ENCODE results near the gene PSAP.

Gene PSAP

DNA sequence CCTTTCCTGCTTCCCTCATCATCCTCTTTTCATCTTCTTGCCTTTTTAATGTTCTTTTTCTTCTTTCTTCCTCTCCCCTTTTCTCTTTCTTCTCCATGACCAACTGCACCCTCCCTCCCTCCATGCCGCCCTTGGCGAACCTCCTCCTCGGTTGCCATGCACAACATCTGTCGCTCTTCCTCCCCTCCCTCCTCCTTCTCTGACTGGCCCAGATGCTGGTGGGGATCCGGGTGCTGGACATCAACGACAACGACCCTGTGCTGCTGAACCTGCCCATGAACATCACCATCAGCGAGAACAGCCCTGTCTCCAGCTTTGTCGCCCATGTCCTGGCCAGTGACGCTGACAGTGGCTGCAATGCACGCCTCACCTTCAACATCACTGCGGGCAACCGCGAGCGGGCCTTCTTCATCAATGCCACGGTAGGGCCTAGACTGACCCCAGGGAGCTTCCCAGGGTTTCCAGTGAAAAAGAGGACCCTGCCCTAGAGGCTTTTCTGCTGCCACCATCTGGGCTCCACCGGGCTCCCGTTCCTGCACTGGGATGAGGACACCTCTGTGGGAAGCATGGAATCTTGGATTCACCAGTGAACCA is 66.3 kb downstream of the PSAP start:
- DNase-seq (ENCODE audit: low read depth): no peak
- no peak overlapping the region for H3K4me3 ChIP-seq (ENCODE audit: low read length)
- TF ChIP-seq, protein P1, sequence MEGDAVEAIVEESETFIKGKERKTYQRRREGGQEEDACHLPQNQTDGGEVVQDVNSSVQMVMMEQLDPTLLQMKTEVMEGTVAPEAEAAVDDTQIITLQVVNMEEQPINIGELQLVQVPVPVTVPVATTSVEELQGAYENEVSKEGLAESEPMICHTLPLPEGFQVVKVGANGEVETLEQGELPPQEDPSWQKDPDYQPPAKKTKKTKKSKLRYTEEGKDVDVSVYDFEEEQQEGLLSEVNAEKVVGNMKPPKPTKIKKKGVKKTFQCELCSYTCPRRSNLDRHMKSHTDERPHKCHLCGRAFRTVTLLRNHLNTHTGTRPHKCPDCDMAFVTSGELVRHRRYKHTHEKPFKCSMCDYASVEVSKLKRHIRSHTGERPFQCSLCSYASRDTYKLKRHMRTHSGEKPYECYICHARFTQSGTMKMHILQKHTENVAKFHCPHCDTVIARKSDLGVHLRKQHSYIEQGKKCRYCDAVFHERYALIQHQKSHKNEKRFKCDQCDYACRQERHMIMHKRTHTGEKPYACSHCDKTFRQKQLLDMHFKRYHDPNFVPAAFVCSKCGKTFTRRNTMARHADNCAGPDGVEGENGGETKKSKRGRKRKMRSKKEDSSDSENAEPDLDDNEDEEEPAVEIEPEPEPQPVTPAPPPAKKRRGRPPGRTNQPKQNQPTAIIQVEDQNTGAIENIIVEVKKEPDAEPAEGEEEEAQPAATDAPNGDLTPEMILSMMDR (IDR thresholded peaks at IDR 0.05; ENCODE audit: insufficient read depth, low read depth, low read length, missing control alignments): no peak

- no peak overlapping the region for H3K4me3 ChIP-seq (ENCODE audit: low read length)
- DNase-seq (ENCODE audit: low read depth): no peak
- TF ChIP-seq, protein P1 (IDR thresholded peaks at IDR 0.05; ENCODE audit: insufficient read depth, low read depth, low read length, missing control alignments): no peak
These were observed 67.0 kb downstream of the PSAP start for GRCh38 chr10:71783917-71784678.

GRCh38 chr10:71782917-71783490 is 68.0 kb downstream of the PSAP start:
- TF ChIP-seq, protein P1 (IDR thresholded peaks at IDR 0.05; ENCODE audit: insufficient read depth, low read depth, low read length, missing control alignments): no peak
- H3K4me3 ChIP-seq (ENCODE audit: low read length): no peak overlapping the region
- DNase-seq (ENCODE audit: low read depth): no peak

DNA sequence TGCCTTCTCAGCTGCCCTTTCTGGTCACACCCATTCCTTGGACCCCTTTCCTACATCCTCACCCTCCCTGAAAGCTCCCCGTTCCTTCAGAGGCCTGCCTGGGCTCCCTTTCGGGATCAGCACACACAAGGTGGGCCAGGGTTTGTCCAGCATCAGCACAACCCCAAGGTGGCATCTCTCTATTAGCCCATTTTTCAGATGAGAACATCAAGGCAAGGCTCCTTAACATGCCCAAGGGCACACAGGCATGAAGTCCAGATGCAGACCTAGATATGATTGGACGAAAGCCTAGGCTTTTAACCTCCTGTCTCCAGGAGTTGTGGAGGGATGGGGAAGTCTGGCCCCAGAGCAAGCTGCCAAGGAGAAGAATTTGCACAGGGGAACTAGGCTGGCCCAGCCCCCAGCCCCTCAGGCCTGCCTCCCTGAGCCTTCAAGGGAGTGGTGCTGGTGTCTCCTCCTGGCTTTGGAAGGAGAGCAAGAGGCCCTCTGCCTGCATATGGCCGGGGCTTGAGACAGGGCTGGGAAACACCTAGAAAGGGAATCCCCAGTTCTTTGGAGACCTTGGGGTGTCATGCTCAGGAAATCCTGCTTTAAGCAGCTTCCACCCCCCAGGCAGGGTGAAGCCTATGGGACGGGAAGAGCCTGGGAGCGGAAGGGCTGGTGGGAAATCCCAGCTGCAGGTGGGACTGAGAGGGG is 68.7 kb downstream of the PSAP start:
- no peak overlapping the region for H3K4me3 ChIP-seq (ENCODE audit: low read length)
- DNase-seq (ENCODE audit: low read depth): no peak
- TF ChIP-seq, protein P1 (IDR thresholded peaks at IDR 0.05; ENCODE audit: insufficient read depth, low read depth, low read length, missing control alignments): no peak

GRCh38 chr10:71780719-71781118 is 70.3 kb downstream of the PSAP start:
- no peak overlapping the region for H3K4me3 ChIP-seq (ENCODE audit: low read length)
- TF ChIP-seq, protein P1 (IDR thresholded peaks at IDR 0.05; ENCODE audit: insufficient read depth, low read depth, low read length, missing control alignments): no peak
- no peak for DNase-seq (ENCODE audit: low read depth)

GRCh38 chr10:71780156-71780555 is 70.9 kb downstream of the PSAP start:
- no peak for DNase-seq (ENCODE audit: low read depth)
- H3K4me3 ChIP-seq (ENCODE audit: low read length): no peak overlapping the region
- TF ChIP-seq, protein P1 (IDR thresholded peaks at IDR 0.05; ENCODE audit: insufficient read depth, low read depth, low read length, missing control alignments): no peak
